ENCODE measurements around the gene PIM2. TPM values are rescaled to one million over a fixed set of nuclear protein-coding genes. Genes with fewer than 3 reads are reported as not detected.
A peak's percentile ranks its signal among the peaks of the same experiment; 100 is the strongest.

Gene PIM2
- total RNA-seq, 1 donor from 2014 or later: 6.8 TPM

DNA sequence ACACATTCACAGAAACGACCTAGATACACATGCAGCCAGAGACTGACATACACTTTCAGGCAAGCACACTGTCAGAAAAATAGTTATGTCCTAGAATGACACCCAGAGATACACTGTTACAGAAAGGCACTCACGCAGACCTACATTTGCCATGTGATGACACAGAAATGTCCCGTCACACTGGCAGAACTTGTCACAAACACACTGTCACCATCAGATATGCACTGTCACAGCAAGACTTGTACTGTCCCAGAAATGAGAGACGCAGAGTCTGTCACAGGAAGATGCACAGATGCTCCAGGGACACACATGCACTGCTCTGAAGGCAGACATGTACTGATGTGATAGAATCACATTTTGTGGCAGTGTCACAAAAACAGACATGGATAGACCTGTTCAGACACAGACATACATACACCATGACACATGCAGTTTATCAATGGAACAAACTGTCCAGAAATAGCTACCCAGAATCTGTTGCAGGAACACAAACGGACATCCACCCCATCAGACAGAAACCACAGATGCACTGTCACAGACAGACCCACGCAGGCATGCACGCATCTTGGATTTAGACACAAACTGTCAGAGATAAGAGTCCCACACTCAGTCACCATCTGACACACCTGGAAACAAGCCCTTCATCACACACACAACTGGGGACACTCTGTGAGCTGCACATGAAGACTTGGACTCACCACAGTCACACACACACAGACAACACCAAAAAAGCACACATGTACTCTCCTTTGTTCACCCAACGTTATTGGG lies 1.3 kb upstream of the PIM2 start:
- DNase-seq (ENCODE audit: low read depth) (no peak), FAIRE-seq (peak; percentile 94)
- H3K27me3 ChIP-seq (ENCODE audit: control insufficient read depth, insufficient read depth, low read length): no peaks in the 10 kb centered on the region
- TF ChIP-seq, protein P1, sequence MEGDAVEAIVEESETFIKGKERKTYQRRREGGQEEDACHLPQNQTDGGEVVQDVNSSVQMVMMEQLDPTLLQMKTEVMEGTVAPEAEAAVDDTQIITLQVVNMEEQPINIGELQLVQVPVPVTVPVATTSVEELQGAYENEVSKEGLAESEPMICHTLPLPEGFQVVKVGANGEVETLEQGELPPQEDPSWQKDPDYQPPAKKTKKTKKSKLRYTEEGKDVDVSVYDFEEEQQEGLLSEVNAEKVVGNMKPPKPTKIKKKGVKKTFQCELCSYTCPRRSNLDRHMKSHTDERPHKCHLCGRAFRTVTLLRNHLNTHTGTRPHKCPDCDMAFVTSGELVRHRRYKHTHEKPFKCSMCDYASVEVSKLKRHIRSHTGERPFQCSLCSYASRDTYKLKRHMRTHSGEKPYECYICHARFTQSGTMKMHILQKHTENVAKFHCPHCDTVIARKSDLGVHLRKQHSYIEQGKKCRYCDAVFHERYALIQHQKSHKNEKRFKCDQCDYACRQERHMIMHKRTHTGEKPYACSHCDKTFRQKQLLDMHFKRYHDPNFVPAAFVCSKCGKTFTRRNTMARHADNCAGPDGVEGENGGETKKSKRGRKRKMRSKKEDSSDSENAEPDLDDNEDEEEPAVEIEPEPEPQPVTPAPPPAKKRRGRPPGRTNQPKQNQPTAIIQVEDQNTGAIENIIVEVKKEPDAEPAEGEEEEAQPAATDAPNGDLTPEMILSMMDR (IDR thresholded peaks at IDR 0.05; ENCODE audit: insufficient read depth, low read length, severe bottlenecking): no peak
- no peak overlapping the region for H3K4me3 ChIP-seq (ENCODE audit: low read depth, low read length)
- H3K36me3 ChIP-seq (ENCODE audit: control insufficient read depth, insufficient read depth, low read length): peaks cover 6% of the 10 kb centered on the region

DNA sequence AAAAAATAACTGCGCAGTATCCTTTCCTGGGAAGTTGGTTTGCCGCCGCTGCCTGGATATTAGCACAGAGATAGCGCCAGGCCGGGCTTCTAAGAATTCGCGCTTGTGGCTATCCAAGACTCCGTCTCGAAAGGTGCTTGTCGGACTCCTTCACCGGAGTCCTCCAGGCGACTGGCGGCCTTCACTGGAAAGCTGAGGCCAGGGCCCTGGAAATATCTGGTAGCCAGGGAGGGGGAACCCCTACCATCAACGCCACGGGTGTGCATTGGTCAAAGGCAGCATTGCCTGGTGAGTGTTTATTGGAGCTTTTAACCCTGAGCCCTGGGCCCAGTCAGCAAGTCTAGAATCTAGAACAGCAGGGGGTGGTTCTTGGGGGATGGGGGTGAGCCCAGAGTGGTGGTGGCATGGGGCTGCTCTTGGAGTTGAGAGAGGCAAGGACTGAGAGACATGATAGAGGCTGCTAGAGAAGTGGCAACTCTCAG lies 577 bp upstream of the PIM2 start:
- TF ChIP-seq, protein P1 (IDR thresholded peaks at IDR 0.05; ENCODE audit: insufficient read depth, low read length, severe bottlenecking): no peak
- no peak for DNase-seq (ENCODE audit: low read depth)
- H3K27me3 ChIP-seq (ENCODE audit: control insufficient read depth, insufficient read depth, low read length): no peaks in the 10 kb centered on the region
- H3K36me3 ChIP-seq (ENCODE audit: control insufficient read depth, insufficient read depth, low read length): peaks cover 6% of the 10 kb centered on the region
- no peak for FAIRE-seq
- H3K4me3 ChIP-seq (ENCODE audit: low read depth, low read length): peak overlapping the region; percentile 56

DNA sequence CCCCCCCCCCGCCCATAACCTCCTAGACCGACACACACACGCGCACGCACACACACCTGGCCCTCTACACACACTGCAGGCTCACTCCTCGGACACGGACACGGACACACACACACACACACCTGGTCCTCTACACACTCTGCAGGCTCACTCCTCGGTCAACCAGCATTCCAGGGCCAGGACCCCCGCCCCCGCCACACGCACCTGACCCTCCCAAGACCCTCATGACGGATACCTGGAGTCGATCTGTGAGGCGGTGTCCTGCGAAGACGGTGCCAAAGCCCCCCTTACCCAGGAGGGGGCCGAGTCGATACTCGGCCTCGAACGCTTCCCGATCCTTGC lies 552 bp downstream of the PIM2 start:
- Histone ChIP-seq H3K27me3 (ENCODE audit: control insufficient read depth, insufficient read depth, low read length) (no peaks in the 10 kb centered on the region), H3K36me3 (ENCODE audit: control insufficient read depth, insufficient read depth, low read length) (peaks cover 4% of the 10 kb centered on the region), H3K4me3 (ENCODE audit: low read depth, low read length) (peak overlapping the region; percentile 56)
- FAIRE-seq (no peak), DNase-seq (ENCODE audit: low read depth) (no peak)
- TF ChIP-seq, protein P1 (IDR thresholded peaks at IDR 0.05; ENCODE audit: insufficient read depth, low read length, severe bottlenecking): no peak

DNA sequence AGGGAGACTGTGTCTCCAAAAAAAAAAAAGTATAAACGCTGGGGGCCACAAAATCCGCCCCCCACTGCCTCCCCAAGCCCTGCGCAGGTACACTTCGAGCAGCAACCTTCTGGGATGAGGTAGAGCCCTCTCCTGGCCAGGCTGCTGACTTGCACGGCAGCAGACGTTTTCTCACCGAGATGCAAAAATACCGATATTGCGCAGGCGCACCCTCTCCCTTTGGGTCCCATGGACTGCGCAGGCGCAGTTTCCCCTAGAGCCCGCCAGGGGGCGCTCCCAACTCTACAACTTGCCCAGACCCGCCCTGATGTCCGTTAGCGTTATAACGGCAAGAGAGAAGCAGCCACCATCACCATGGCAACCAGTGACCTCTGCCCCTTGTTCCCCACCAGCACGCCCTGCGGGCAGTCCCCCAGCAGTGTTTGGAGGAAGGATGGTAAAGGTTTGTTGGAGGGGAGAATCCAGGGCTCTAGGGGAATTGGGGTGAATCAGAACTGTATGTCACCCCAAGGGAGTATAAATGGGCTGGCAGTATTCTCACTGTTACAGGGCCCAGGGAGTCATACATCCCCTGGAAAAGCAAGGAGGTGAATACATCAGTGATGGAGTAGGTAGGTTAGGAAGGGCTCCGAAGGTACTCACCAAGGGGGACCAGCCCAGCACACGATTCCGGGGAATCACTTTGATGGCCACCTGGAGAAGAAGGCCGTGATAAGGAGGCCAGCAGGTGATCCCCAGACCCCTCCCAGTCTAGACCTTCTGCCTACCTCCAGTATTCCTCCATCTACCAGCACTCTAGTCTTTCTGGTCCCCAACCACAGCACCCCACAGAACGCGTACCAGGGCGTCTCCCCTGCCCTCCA lies 1.5 kb downstream of the PIM2 start:
- peaks cover 3% of the 10 kb centered on the region for H3K36me3 ChIP-seq (ENCODE audit: control insufficient read depth, insufficient read depth, low read length)
- FAIRE-seq (no peak), DNase-seq (ENCODE audit: low read depth) (peak; percentile 79)
- H3K4me3 ChIP-seq (ENCODE audit: low read depth, low read length): peak overlapping the region; percentile 56
- TF ChIP-seq, protein P1 (IDR thresholded peaks at IDR 0.05; ENCODE audit: insufficient read depth, low read length, severe bottlenecking): peak; percentile 89
- no peaks in the 10 kb centered on the region for H3K27me3 ChIP-seq (ENCODE audit: control insufficient read depth, insufficient read depth, low read length)

DNA sequence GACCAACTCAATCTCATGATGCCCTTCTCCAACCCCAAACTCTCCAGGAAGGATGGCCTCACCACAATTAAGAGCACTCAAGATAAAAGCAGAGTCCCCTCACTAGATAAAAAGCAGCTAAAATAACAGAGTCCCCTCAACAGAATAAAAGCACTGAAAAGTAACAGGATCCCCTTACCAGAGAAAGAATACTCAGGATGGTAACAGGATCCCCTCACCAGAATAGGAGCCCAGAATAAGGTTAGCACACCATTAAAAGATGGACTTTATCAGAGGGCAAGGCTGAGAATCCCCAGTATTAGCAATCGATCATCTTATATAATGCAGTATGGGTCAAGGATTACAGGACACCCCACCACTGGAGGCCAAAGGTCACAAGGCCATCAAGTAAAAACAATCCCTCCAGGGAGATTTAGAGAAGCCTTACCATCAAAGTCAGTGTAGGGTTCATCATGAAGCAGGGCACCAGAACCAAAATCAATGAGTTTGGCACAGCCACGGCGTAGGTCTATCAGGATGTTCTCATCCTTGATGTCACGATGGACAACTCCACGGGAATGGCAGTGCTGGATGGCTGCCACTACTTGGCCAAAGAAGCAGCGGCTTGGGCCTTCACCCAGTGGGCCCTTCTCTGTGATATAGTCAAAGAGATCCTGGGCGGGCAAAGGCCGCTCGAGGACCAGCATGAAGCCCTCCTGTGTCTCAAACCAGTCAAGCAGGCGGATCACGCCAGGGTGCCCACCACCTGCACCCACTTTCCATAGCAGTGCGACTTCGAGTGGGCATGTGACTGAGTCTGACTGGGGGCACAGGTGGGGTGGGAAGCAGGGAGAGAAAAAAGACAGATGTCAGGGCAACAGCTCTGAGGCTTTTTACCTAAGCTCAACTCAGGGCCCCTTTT lies 4.0 kb downstream of the PIM2 start:
- Histone ChIP-seq H3K4me3 (ENCODE audit: low read depth, low read length) (no peak overlapping the region), H3K27me3 (ENCODE audit: control insufficient read depth, insufficient read depth, low read length) (no peaks in the 10 kb centered on the region), H3K36me3 (ENCODE audit: control insufficient read depth, insufficient read depth, low read length) (peaks cover 3% of the 10 kb centered on the region)
- TF ChIP-seq, protein P1 (IDR thresholded peaks at IDR 0.05; ENCODE audit: insufficient read depth, low read length, severe bottlenecking): no peak
- FAIRE-seq (no peak), DNase-seq (ENCODE audit: low read depth) (no peak)
